Measurements from ENCODE around the gene SMDT1. TPM values are rescaled to one million over a fixed set of nuclear protein-coding genes. Genes with fewer than 3 reads are reported as not detected.
A peak's percentile ranks its signal among the peaks of the same experiment; 100 is the strongest.

SMDT1 gene, protein sequence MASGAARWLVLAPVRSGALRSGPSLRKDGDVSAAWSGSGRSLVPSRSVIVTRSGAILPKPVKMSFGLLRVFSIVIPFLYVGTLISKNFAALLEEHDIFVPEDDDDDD
- total RNA-seq (2014; rRNA removed; shearing (Covaris generic)) (4.9 and 5.2 TPM in 2 replicates), polyA plus RNA-seq (2016; fragmentation: Nextera tagmentation; extraction: Ambion mirVana) (95.1 and 97.9 TPM in 2 replicates)
- long read RNA-seq, transcript SMDT1-201 (3 exons, 1,567 nt): major isoform, 14 of 16 reads
- long read RNA-seq, partial matches to known transcripts: 1 of 16 reads
- long read RNA-seq, other reads (novel, unspliced or antisense): 0 of 16 reads

DNA sequence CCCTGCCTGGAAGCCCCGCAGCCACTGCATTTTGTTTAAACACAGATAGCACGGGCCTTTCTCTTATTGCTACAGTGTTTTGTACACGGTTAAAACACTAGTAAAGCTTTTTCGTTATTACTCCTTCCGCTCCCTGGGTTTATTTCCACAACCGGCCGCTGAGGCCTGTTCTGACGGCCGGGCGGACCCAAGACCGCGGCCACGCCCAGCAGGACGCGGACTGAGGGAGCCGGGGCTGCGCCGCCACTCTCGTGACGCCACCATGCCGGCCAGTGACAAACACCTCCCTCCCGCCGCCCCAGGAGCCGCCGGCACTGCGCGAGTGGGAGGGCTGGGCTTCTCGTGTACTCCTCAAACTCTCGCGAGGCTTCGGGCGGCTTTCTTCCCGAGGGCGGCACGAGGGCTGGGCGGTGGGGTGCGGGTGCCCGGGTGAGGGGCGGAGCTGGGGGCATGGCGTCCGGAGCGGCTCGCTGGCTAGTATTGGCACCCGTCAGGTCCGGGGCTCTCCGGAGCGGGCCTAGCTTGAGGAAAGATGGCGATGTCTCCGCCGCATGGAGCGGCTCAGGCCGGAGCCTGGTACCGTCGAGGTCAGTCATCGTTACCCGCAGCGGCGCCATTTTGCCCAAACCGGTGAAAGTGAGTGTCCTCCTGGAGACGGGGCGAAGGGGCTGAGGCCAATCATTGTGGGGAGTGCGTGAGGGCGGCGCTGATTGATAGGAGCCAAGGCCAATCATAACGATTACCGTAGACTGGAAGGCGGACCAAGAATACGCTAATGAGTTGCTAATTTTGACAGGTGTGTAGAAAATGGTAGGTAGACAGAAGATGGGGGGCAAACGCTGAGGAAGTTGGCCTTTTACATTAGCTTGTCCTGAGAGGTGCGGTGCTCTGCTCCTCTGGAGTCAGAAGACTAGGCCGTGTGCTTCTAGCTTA lies at the start of gene SMDT1:
Gene SMDT1, plus strand, starts transcription at position 382 of the 933 bp plus-strand sequence. Its CDS starts 69 bp downstream, at position 451.
- peaks cover 12% of the 10 kb centered on the region for H3K27me3 Mint-ChIP-seq (ENCODE audit: insufficient read depth, low read depth, poor library complexity)
- peak within 1 kb of the TSS; percentile 87 for H3K4me2 ChIP-seq
- TF ChIP-seq POLR2AphosphoS5 (IDR thresholded peaks at IDR 0.05; ENCODE audit: low read depth): peak; percentile 85
- TF ChIP-seq, protein P1, sequence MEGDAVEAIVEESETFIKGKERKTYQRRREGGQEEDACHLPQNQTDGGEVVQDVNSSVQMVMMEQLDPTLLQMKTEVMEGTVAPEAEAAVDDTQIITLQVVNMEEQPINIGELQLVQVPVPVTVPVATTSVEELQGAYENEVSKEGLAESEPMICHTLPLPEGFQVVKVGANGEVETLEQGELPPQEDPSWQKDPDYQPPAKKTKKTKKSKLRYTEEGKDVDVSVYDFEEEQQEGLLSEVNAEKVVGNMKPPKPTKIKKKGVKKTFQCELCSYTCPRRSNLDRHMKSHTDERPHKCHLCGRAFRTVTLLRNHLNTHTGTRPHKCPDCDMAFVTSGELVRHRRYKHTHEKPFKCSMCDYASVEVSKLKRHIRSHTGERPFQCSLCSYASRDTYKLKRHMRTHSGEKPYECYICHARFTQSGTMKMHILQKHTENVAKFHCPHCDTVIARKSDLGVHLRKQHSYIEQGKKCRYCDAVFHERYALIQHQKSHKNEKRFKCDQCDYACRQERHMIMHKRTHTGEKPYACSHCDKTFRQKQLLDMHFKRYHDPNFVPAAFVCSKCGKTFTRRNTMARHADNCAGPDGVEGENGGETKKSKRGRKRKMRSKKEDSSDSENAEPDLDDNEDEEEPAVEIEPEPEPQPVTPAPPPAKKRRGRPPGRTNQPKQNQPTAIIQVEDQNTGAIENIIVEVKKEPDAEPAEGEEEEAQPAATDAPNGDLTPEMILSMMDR (conservative IDR thresholded peaks at IDR 0.05; ENCODE audit: low read depth in 2 of 2): no peak
- TF ChIP-seq CREB1 (CRISPR knock-in tag; IDR thresholded peaks at IDR 0.05; ENCODE audit: low read depth): peak; percentile 81
- ATAC-seq (peak; percentile 93), DNase-seq (ENCODE audit: low spot score) (peak; percentile 99)
- peak within 1 kb of the TSS; percentile 97 for H3K4me3 Mint-ChIP-seq
- peaks cover 7% of the 10 kb centered on the region; the same call in 1 of the 2 replicates for H3K79me2 ChIP-seq (replicated peaks; ENCODE audit: insufficient read depth)
- peak within 1 kb of the TSS; percentile 92 for H3K27ac ChIP-seq (ENCODE audit: low read depth)
- no peaks in the 10 kb centered on the region for H3K27me3 ChIP-seq (ENCODE audit: insufficient read depth)
- H3K36me3 ChIP-seq (ENCODE audit: insufficient read depth): no peaks in the 10 kb centered on the region
- H2AFZ ChIP-seq: peak within 1 kb of the TSS; percentile 88
- H3K36me3 Mint-ChIP-seq (ENCODE audit: low read depth): peaks cover 20% of the 10 kb centered on the region
- no peaks in the 10 kb centered on the region; the same call in 2 of the 3 replicates for H3K9me3 Mint-ChIP-seq
- no peaks in the 10 kb centered on the region for H3K9me2 ChIP-seq (ENCODE audit: insufficient read depth)
- peak within 1 kb of the TSS; percentile 98 for H3K27ac Mint-ChIP-seq
- peaks cover 7% of the 10 kb centered on the region; the same call in 1 of the 2 replicates for H3F3A ChIP-seq (replicated peaks; ENCODE audit: low read depth)
- H4K20me1 ChIP-seq (replicated peaks; ENCODE audit: insufficient read depth): 0 out of 2 replicates have a peak, but pooled peaks cover 4% of the 10 kb centered on the region
- peaks cover 22% of the 10 kb centered on the region for H3K4me1 Mint-ChIP-seq
- H3K4me1 ChIP-seq (ENCODE audit: insufficient read depth): peaks cover 5% of the 10 kb centered on the region; the same call in 1 of the 2 replicates
- H3K4me3 ChIP-seq: peak within 1 kb of the TSS; percentile 68

DNA sequence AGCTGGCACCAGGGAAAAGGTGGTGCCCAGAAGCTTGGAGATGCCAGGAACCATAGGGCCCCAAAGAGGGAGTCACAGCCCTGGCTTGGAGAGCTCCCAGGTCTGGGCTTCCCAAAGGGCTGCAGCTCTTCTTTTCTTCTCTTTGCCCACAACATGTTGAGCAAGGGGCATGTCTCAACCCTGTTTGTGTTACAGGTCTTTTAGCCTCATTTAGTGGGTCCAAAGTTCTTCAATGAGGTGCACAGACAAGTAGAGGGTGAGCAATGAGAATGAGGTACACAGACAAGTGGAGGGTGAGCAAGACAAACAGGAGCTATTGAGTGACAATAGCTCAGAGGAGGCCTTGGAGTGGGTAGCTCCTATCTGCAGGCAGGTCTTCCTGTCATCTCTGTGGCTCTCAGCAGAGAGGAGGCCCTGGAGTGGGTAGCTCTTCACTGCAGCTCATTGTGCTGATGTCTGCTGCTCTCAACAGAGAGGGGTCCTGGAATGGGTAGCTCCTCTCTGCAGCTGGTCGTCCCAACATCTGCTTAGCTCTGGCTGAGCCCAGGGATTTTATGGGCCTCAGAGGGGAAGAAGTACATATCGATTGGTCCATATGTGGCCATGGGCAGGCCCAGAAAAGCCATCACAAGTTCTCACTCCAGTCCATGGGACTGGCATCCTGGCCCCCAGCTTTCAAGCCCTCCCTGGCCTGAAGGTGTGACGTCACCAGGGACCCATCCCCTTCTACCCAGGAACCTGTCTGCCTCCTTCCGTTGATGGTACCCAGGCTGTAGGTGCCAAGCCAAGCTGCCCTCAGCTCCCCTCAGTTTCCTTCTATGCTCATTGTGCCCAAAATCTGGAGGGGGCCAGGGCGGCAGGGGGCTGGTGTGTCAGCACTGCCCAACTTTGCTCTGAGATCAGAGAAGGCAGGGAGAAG lies 46.0 kb upstream of the SMDT1 start:
- H3K4me2 ChIP-seq: no peak overlapping the region
- TF ChIP-seq JUNB (IDR thresholded peaks at IDR 0.05; ENCODE audit: unreplicated experiment): no peak
- no peak for TF ChIP-seq EZH2 (IDR thresholded peaks at IDR 0.05; ENCODE audit: low read depth, unreplicated experiment)
- TF ChIP-seq STAT1 (IDR thresholded peaks at IDR 0.05; ENCODE audit: unreplicated experiment): no peak
- TF ChIP-seq EZH2phosphoT487 (IDR thresholded peaks at IDR 0.05; ENCODE audit: unreplicated experiment): no peak
- no peaks in the 10 kb centered on the region for H3K79me2 ChIP-seq (replicated peaks; ENCODE audit: insufficient read depth)
- no peak overlapping the region for H3K4me3 ChIP-seq
- no peaks in the 10 kb centered on the region for H4K20me1 ChIP-seq (replicated peaks; ENCODE audit: insufficient read depth)
- no peak overlapping the region for H2AFZ ChIP-seq
- ATAC-seq: no peak
- H3K27ac ChIP-seq (ENCODE audit: low read depth): no peak overlapping the region
- H3K27me3 Mint-ChIP-seq (ENCODE audit: insufficient read depth, low read depth, poor library complexity): peaks cover 11% of the 10 kb centered on the region
- H3K9me3 Mint-ChIP-seq: peaks cover 29% of the 10 kb centered on the region
- H3K27me3 ChIP-seq (ENCODE audit: insufficient read depth): no peaks in the 10 kb centered on the region
- peaks cover 14% of the 10 kb centered on the region; the same call in 2 of the 3 replicates for H3K36me3 Mint-ChIP-seq (ENCODE audit: low read depth)
- H3K4me1 ChIP-seq (ENCODE audit: insufficient read depth): no peaks in the 10 kb centered on the region
- no peak overlapping the region for H3K4me3 Mint-ChIP-seq
- H3K27ac Mint-ChIP-seq: no peak overlapping the region
- H3K9me2 ChIP-seq (ENCODE audit: insufficient read depth): no peaks in the 10 kb centered on the region; the same call in 1 of the 2 replicates
- H3K4me1 Mint-ChIP-seq: no peaks in the 10 kb centered on the region
- H3K36me3 ChIP-seq (ENCODE audit: insufficient read depth): no peaks in the 10 kb centered on the region
- no peak for DNase-seq (ENCODE audit: low spot score)
- H3F3A ChIP-seq (replicated peaks; ENCODE audit: low read depth): no peaks in the 10 kb centered on the region

Measured in GM23338 (cell line).